Activated T-cell treated with anti-CD3 and anti-CD28 coated beads, Interleukin-2, amount 50 U/mL, for 4 hours (primary cell): Measurements from ENCODE around the gene CEP131. TPM values are rescaled to one million over a fixed set of nuclear protein-coding genes. Genes with fewer than 3 reads are reported as not detected.

Experiments used
- ATAC-seq, 2 donors: fragments of 200-7000 bp; cut with Tn5 transposase; one replicate each; pipeline ENCODE4 v1.10.0; 2021
- DNase-seq: peaks from one replicate; pipeline ENCODE4 v3.0.0-alpha.2; 2020
- H3K27me3 Mint-ChIP-seq: one replicate; pipeline ENCODE4 v1.8.0; 2021; ENCODE audit warnings: low read depth, mixed read lengths
- H3K36me3 Mint-ChIP-seq: one replicate; pipeline ENCODE4 v1.8.0; 2022; ENCODE audit warnings: mixed read lengths; ENCODE audit not compliant: insufficient read depth
- H3K4me1 Mint-ChIP-seq: one replicate; pipeline ENCODE4 v1.8.0; 2021; ENCODE audit warnings: low read depth, mixed read lengths
- H3K4me3 Mint-ChIP-seq: one replicate; pipeline ENCODE4 v1.8.0; 2021; ENCODE audit warnings: mild to moderate bottlenecking, moderate library complexity, mixed read lengths
- H3K9me3 Mint-ChIP-seq: one replicate; pipeline ENCODE4 v1.8.0; 2021; ENCODE audit warnings: mixed read lengths
- total RNA-seq, 3 donors: library from RNA; stranded (reverse); gene quantifications; one replicate each; pipeline ENCODE4 v1.2.1, GENCODE V29; 2021

Gene CEP131
- total RNA-seq, 3 donors from 2014 or later: 12.3 to 12.8 (median 12.7) TPM

GRCh38 chr17:81197831-81198490 is 24.8 kb downstream of the CEP131 start:
- Mint-ChIP-seq H3K9me3 (no peaks in the 10 kb centered on the region), H3K4me3 (no peak overlapping the region), H3K4me1 (no peaks in the 10 kb centered on the region), H3K27me3 (no peaks in the 10 kb centered on the region), H3K36me3 (peaks cover 2% of the 10 kb centered on the region)
- no peak for ATAC-seq
- DNase-seq: no peak

GRCh38 chr17:81197409-81197795 is 25.4 kb downstream of the CEP131 start:
- H3K9me3 Mint-ChIP-seq: no peaks in the 10 kb centered on the region
- DNase-seq: no peak

GRCh38 chr17:81196505-81197408 is 26.0 kb downstream of the CEP131 start:
- no peak for ATAC-seq
- Mint-ChIP-seq H3K36me3 (peaks cover 2% of the 10 kb centered on the region), H3K9me3 (no peaks in the 10 kb centered on the region), H3K27me3 (no peaks in the 10 kb centered on the region), H3K4me3 (no peak overlapping the region), H3K4me1 (no peaks in the 10 kb centered on the region)
- DNase-seq: no peak

More at GRCh38 chr17:81197409-81197795, 25.4 kb downstream of the CEP131 start:
- Mint-ChIP-seq H3K36me3 (peaks cover 2% of the 10 kb centered on the region), H3K27me3 (no peaks in the 10 kb centered on the region), H3K4me3 (no peak overlapping the region), H3K4me1 (no peaks in the 10 kb centered on the region)
- no peak for ATAC-seq

- H3K4me3 Mint-ChIP-seq: no peak overlapping the region
- no peaks in the 10 kb centered on the region for H3K4me1 Mint-ChIP-seq
- DNase-seq (no peak), ATAC-seq (no peak)
- H3K36me3 Mint-ChIP-seq: peaks cover 2% of the 10 kb centered on the region
- no peaks in the 10 kb centered on the region for H3K9me3 Mint-ChIP-seq
- no peaks in the 10 kb centered on the region for H3K27me3 Mint-ChIP-seq
Observed at GRCh38 chr17:81195941-81196495, 26.7 kb downstream of the CEP131 start.

DNA sequence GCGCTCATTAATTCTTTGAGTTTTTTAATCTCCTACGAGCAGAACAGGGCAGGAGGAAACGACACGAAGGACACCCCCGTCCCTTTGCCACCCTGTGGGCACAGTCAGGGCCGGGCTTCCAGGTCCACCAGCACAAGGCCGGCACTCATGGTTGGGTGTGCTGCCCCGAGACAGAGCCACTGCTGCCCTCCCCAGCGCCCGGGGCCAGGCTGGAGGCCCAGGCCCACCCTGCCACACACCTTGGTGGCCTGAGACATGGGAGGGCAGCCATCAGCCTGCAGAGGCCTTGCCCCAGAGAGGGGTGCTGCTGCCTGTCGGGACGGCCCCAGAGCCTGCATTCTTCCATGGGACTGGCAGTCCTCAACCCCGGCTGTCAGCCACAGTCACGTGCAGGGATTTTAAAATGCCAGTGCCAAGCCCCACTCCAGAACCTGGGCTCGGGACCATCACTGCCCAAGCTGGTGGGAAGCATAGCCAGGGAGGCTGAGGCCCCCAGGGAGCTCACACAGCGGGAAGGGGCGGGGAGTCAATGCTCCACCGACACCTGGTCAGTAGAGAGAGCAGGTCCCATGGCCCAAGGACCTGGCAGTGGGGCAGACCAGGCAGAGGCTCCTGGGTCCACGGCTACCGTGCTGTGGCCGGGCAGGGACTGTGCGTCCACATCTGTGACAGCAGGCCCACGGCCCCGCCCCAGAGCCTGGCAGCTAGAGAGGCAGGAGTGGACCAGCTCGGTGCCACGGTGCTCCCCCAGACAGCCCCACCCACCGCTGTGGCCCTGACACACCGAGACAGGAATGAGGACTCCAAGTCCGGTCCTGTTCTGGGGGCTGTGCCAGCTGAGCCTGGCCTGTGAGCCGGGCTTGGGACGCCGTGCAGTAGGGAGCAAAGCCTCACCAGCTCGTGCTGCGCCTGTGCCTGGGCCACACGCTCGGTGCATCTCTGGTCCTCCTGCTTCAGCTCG is 27.5 kb downstream of the CEP131 start:
- no peak for ATAC-seq
- Mint-ChIP-seq H3K4me1 (no peaks in the 10 kb centered on the region), H3K36me3 (peaks cover 2% of the 10 kb centered on the region), H3K27me3 (no peaks in the 10 kb centered on the region), H3K4me3 (no peak overlapping the region), H3K9me3 (no peaks in the 10 kb centered on the region)
- DNase-seq: no peak

- H3K4me3 Mint-ChIP-seq: no peak overlapping the region
- ATAC-seq (no peak), DNase-seq (no peak)
- H3K4me1 Mint-ChIP-seq: no peaks in the 10 kb centered on the region
- H3K9me3 Mint-ChIP-seq: no peaks in the 10 kb centered on the region
- H3K36me3 Mint-ChIP-seq: peaks cover 2% of the 10 kb centered on the region
- no peaks in the 10 kb centered on the region for H3K27me3 Mint-ChIP-seq
Observed at GRCh38 chr17:81194225-81194760, 28.5 kb downstream of the CEP131 start.

DNA sequence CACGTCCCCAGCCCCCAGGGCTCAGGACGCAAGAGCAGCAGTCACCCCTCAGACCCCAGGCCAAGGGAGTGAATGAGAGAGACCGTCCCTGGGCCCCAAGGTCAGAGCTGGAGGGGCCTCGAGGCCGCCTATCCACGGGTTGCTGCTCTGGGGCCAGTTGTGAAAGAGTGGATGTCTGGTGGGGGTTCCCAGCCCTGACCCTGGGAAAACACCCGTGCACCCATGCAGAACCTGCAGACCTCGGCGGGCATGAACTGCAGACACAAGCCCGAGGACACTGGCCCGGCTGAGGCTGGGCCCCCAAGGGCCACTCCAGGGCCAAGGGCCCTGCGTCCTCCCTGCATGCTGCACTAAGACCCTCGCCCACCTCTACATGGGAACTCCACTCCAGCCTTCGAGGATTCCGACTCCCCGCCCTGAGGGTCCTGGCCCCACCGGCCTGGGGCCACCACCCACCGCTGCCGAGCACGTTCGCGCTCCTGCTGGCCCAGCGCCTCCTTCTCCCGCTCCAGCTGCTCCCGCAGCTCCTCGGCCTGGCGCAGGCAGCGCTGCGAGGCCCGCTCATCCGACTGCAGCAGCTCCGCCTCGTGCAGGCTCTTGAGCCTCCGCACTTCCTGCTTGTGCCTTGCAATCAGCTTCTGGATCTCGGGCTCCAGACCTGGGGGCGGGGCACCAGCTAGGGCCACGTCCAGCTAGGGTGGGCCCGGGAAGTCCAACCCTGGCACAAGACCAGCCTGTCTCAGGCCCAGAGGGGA is 29.1 kb downstream of the CEP131 start:
- Mint-ChIP-seq H3K27me3 (no peaks in the 10 kb centered on the region), H3K4me3 (no peak overlapping the region), H3K36me3 (peaks cover 2% of the 10 kb centered on the region), H3K9me3 (no peaks in the 10 kb centered on the region), H3K4me1 (no peaks in the 10 kb centered on the region)
- ATAC-seq (no peak), DNase-seq (no peak)

- Mint-ChIP-seq H3K27me3 (no peaks in the 10 kb centered on the region), H3K4me1 (no peaks in the 10 kb centered on the region), H3K9me3 (no peaks in the 10 kb centered on the region), H3K4me3 (no peak overlapping the region), H3K36me3 (peaks cover 2% of the 10 kb centered on the region)
- DNase-seq (no peak), ATAC-seq (no peak)
Observed at GRCh38 chr17:81193051-81193410, 29.7 kb downstream of the CEP131 start.

GRCh38 chr17:81192386-81193050 is 30.2 kb downstream of the CEP131 start:
- no peaks in the 10 kb centered on the region for H3K9me3 Mint-ChIP-seq
- H3K4me1 Mint-ChIP-seq: no peaks in the 10 kb centered on the region
- no peaks in the 10 kb centered on the region for H3K36me3 Mint-ChIP-seq
- no peaks in the 10 kb centered on the region for H3K27me3 Mint-ChIP-seq
- no peak overlapping the region for H3K4me3 Mint-ChIP-seq
- DNase-seq: no peak
- ATAC-seq: no peak

GRCh38 chr17:81191646-81192045 is 31.1 kb downstream of the CEP131 start:
- H3K9me3 Mint-ChIP-seq: no peaks in the 10 kb centered on the region
- no peaks in the 10 kb centered on the region for H3K4me1 Mint-ChIP-seq
- ATAC-seq (no peak), DNase-seq (no peak)
- H3K27me3 Mint-ChIP-seq: no peaks in the 10 kb centered on the region
- no peak overlapping the region for H3K4me3 Mint-ChIP-seq
- H3K36me3 Mint-ChIP-seq: no peaks in the 10 kb centered on the region

- Mint-ChIP-seq H3K4me3 (no peak overlapping the region), H3K27me3 (no peaks in the 10 kb centered on the region), H3K9me3 (no peaks in the 10 kb centered on the region), H3K4me1 (no peaks in the 10 kb centered on the region), H3K36me3 (no peaks in the 10 kb centered on the region)
- no peak for ATAC-seq
- no peak for DNase-seq
Observed at GRCh38 chr17:81191116-81191515, 31.6 kb downstream of the CEP131 start.

DNA sequence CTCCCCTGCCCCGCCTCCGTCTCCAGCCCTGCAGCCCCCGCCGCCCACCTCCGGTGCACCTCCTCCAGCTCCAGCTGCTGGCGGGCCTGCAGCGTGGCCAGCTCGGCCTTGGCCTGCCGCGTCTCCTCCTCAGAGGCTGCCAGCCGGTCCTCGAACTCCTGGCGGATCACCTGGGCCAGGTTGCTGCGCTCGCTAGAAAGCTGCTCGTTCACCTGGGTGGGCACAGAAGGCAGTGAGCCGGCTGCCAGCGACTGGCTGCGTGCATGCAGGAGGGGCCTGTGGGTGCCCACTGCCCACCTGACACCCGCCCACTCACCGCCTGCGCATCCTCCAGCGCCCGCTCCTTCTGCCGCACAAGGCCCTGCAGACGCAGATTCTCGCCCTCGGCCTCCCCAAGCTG is 32.2 kb downstream of the CEP131 start:
- no peaks in the 10 kb centered on the region for H3K4me1 Mint-ChIP-seq
- H3K9me3 Mint-ChIP-seq: no peaks in the 10 kb centered on the region
- no peaks in the 10 kb centered on the region for H3K36me3 Mint-ChIP-seq
- ATAC-seq (no peak), DNase-seq (no peak)
- no peak overlapping the region for H3K4me3 Mint-ChIP-seq
- H3K27me3 Mint-ChIP-seq: no peaks in the 10 kb centered on the region
